Small intestine (tissue), 7 donors: ENCODE data around the gene SYP. TPM values are rescaled to one million over a fixed set of nuclear protein-coding genes. Genes with fewer than 3 reads are reported as not detected.
A peak's percentile ranks its signal among the peaks of the same experiment; 100 is the strongest.

ENCODE experiments used
- DNase-seq, 2 donors: peaks; one replicate each; pipeline versions ENCODE4 v3.0.0 to v3.0.0-alpha.2; 2013
- FAIRE-seq: peaks from 2 replicates; lab custom pipeline; 2012; peaks lifted over from hg19 to GRCh38; lab: Jason Lieb, UNC
- H3K27ac ChIP-seq, 3 donors: one replicate each; pipeline ENCODE4 v1.5.1; 2013; ENCODE audit warnings: low read length in 2 of 3, mild to moderate bottlenecking in 2 of 3, control low read depth in 1 of 3, inconsistent platforms in 1 of 3, low read depth in 1 of 3, moderate library complexity in 1 of 3
- H3K27me3 ChIP-seq, 3 donors: one replicate each; pipeline ENCODE4 v1.6.1; 2013; ENCODE audit warnings: low read length in 3 of 3, inconsistent platforms in 1 of 3; ENCODE audit not compliant: control insufficient read depth in 3 of 3, insufficient read depth in 3 of 3
- H3K36me3 ChIP-seq, 3 donors: one replicate each; pipeline ENCODE4 v1.6.1; 2013; ENCODE audit warnings: low read length in 3 of 3, inconsistent platforms in 1 of 3, low read depth in 1 of 3, mild to moderate bottlenecking in 1 of 3, moderate library complexity in 1 of 3; ENCODE audit not compliant: control insufficient read depth in 3 of 3, insufficient read depth in 2 of 3
- H3K4me1 ChIP-seq, 3 donors: one replicate each; pipeline ENCODE4 v1.6.1; 2013; ENCODE audit warnings: low read length in 2 of 3, inconsistent platforms in 1 of 3, low read depth in 1 of 3, mild to moderate bottlenecking in 1 of 3, moderate library complexity in 1 of 3; ENCODE audit not compliant: control insufficient read depth in 3 of 3, insufficient read depth in 2 of 3
- H3K4me3 ChIP-seq, 3 donors: one replicate each; pipeline ENCODE4 v1.5.1; 2013; ENCODE audit warnings: low read length in 3 of 3, control low read depth in 1 of 3, inconsistent platforms in 1 of 3, low read depth in 1 of 3, mild to moderate bottlenecking in 1 of 3, moderate library complexity in 1 of 3
- H3K9me3 ChIP-seq, 2 donors: one replicate each; pipeline ENCODE4 v1.6.1; 2013; ENCODE audit warnings: low read depth in 1 of 2, low read length in 1 of 2; ENCODE audit not compliant: control insufficient read depth in 2 of 2, insufficient read depth in 1 of 2
- WGBS, 3 donors: extraction: QIAGEN DNeasy Blood & Tissue Kit; methylation state at CpG; one replicate each; pipeline ENCODE4 v1.1.7; 2013; 5-methylcytosine and 5-hydroxymethylcytosine counted together
- polyA plus RNA-seq, 4 donors: library from polyadenylated mRNA; stranded (reverse) in 3 of 4; unstranded in 1 of 4; fragments of 200-250 nt in 3 of 4; fragments of 120-200 nt in 1 of 4; gene quantifications; one replicate each; pipeline versions ENCODE4 v1.2.1 to v1.2.3, GENCODE V29; 2013
- donor health status: healthy with polysubstance abuse.
- donor health status: control.
- donor health status: control.
- donor health status: Bipolar disorder and iron deficiency.
- donor health status: healthy.

SYP gene
- polyA plus RNA-seq, 4 donors, result 2.2 to 33.5 (median 7.0) TPM

DNA sequence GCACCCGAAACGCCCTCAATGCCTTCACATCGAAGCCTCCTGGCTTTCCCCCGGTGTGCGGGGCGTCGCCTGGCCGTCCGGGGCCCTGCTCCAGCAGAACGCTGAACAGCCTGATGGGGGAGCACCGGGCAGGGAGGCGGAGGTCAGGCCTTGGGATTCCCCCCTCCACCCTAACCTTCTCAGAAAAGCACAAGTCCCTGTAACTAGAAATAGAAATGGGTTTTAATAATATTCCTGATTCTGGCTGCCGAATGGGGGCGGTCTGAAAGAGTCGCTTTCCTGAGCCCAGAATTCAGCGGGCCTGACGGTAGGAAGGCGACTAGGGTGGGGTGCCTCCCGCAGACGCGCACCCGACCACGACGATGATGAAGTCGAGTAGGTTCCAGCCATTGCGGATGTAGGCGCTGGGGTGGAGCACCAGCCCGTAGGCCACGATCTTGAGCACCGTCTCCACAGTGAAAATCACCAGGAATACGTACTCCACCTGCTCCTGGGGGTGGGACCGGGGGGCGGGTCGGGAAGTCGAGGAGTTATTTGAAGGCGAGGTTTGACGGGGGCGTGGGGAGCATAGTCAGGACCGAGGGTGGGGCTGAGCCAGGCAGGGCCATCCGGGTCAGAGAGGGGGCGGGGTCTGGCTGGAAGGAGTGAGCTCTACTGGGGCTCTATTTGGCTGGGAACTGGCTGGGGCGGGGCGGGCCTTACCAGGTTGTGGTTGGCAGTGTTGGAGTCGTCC is 30.7 kb upstream of the SYP start:
- no peaks in the 10 kb centered on the region for H3K4me1 ChIP-seq
- no peaks in the 10 kb centered on the region for H3K9me3 ChIP-seq
- peak overlapping the region in 2 of 3 donors; percentile 51 to 88 for H3K27ac ChIP-seq
- peak overlapping the region; percentile 14 to 40 (median 21) for H3K4me3 ChIP-seq
- no peak for FAIRE-seq
- 3 to 50% (median 7%) methylated on average over 28 to 44 of the region's 44 CpGs for WGBS, 3 donors
- H3K27me3 ChIP-seq, result peaks cover 0 to 4% (median 0%) of the 10 kb centered on the region in 3 donors
- no peaks in the 10 kb centered on the region for H3K36me3 ChIP-seq
- peak; percentile 68 to 71 for DNase-seq

DNA sequence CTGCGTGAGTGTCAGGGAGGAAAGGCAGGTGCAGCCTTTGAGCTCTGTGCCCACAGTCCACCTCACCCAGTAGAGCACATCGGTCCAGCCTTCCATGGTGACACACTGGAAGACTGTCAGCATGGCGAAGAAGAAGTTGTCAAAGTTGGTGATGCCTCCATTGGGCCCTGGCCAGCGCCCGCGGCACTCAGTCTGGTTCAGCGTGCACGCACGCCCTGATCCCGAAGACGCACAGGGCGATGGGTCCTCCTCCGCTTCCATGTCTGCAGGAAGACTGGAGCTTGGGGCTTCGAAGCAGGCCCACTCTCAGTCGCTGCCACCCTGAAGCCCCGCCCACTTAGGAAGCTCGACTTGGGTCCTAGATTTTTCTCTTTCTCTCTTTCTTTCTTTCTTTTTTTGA is 28.2 kb upstream of the SYP start:
- no peaks in the 10 kb centered on the region for H3K9me3 ChIP-seq
- no peaks in the 10 kb centered on the region for H3K4me1 ChIP-seq
- no peak for DNase-seq
- H3K27me3 ChIP-seq, result no peaks in the 10 kb centered on the region
- no peak overlapping the region for H3K27ac ChIP-seq
- H3K4me3 ChIP-seq, result no peak overlapping the region
- no peak for FAIRE-seq
- H3K36me3 ChIP-seq, result no peaks in the 10 kb centered on the region
- WGBS, 3 donors, result 89 to 94% (median 91%) methylated on average over 17 of the region's 17 CpGs

DNA sequence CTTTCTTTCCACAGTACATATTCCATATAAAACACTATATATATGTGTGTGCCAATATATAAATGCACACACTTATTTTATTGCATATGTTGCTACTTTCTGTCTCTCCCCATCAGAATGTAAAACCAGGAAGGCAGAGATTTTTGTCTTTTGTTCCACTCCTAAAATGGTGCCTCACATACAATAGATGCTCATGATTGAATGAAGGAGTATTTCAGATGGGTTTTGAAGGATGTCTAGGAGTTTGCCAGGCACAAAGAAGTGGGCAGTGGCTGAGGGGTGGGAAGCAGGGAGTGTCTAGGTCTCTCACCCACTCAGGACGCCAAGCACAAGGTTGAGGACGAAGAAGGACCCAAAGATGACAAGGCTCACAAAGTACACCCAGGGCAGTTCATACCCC is 27.7 kb upstream of the SYP start:
- FAIRE-seq, result no peak
- Histone ChIP-seq H3K4me1 (no peaks in the 10 kb centered on the region), H3K9me3 (no peaks in the 10 kb centered on the region), H3K4me3 (no peak overlapping the region), H3K36me3 (no peaks in the 10 kb centered on the region), H3K27ac (no peak overlapping the region), H3K27me3 (no peaks in the 10 kb centered on the region)
- WGBS, 3 donors, result 77 to 91% (median 86%) methylated on average over 2 of the region's 2 CpGs
- no peak for DNase-seq

DNA sequence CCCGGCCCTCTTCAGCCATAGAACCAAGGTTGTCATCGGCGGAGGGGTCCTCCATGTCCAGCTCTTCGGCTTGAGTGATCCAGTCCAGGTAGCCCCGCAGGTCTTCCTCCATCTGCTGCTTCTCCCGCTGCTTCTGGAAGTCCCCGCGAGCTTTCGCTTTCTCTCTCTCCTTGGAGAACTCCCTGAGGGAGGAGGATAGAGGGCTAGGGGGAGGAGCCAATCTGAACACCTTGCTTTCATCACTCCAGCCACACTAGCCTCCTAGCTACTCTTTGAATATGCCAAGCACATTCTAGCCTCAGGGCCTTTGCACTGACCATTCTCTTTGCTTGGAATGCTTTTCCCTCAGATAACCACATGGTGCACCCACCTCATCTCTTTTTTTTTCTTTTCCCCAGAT is 27.0 kb upstream of the SYP start:
- no peaks in the 10 kb centered on the region for H3K36me3 ChIP-seq
- H3K27ac ChIP-seq, result no peak overlapping the region
- H3K4me3 ChIP-seq, result peak overlapping the region in 1 of 3 donors; percentile 22
- no peaks in the 10 kb centered on the region for H3K4me1 ChIP-seq
- H3K27me3 ChIP-seq, result no peaks in the 10 kb centered on the region
- DNase-seq, result peak in 1 of 2 donors; percentile 63
- WGBS, 3 donors, result 38 to 81% (median 59%) methylated on average over 5 to 9 of the region's 9 CpGs
- no peaks in the 10 kb centered on the region for H3K9me3 ChIP-seq
- FAIRE-seq, result no peak

DNA sequence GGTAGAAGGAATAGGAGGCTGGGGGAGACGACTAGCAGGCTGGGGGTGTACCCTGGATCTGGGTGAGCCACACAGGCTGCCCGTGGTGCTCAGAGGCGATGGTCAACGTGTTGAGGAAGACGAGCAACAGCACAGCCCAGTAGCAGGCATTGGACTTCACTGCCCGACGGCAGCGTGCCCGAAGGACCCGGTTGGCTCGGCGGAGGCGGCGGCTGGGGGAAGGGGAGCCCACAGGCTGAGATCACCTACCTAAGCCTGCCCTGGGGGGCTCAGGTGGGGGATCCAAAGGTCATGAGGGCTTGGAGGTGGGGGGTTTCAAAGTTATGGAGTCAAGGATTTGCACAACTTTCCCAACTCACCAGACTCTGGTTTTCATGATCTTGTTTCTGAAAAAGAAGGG is 25.9 kb upstream of the SYP start:
- Histone ChIP-seq H3K27ac (no peak overlapping the region), H3K9me3 (no peaks in the 10 kb centered on the region), H3K4me1 (no peaks in the 10 kb centered on the region), H3K27me3 (no peaks in the 10 kb centered on the region), H3K36me3 (no peaks in the 10 kb centered on the region), H3K4me3 (no peak overlapping the region)
- FAIRE-seq, result no peak
- DNase-seq, result no peak
- WGBS, 3 donors, result 71 to 76% (median 75%) methylated on average over 14 of the region's 14 CpGs

DNA sequence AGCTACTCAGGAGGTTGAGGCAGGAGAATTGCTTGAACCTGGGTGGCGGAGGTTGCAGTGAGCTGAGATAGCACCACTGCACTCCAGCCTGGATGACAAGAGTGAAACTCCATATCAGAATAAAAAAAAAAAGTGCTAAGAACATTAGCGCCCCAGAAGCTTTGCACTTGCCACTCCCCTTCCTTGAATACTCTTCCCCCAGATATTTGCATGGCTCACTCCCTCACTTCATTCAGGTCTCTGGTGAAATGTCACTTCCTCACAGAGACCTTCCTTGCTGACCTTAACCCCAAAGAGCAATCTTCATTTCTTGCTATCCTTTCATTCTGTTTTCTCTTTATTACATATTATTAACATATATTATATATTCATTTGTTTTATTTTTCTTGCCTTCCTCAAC is 21.9 kb upstream of the SYP start:
- H3K27me3 ChIP-seq, result no peaks in the 10 kb centered on the region
- no peaks in the 10 kb centered on the region for H3K4me1 ChIP-seq
- no peak overlapping the region for H3K27ac ChIP-seq
- H3K4me3 ChIP-seq, result no peak overlapping the region
- FAIRE-seq (no peak), DNase-seq (no peak)
- WGBS, 3 donors, result 36 to 62% (median 59%) methylated on average over 2 of the region's 2 CpGs
- no peaks in the 10 kb centered on the region for H3K36me3 ChIP-seq
- H3K9me3 ChIP-seq, result no peaks in the 10 kb centered on the region

DNA sequence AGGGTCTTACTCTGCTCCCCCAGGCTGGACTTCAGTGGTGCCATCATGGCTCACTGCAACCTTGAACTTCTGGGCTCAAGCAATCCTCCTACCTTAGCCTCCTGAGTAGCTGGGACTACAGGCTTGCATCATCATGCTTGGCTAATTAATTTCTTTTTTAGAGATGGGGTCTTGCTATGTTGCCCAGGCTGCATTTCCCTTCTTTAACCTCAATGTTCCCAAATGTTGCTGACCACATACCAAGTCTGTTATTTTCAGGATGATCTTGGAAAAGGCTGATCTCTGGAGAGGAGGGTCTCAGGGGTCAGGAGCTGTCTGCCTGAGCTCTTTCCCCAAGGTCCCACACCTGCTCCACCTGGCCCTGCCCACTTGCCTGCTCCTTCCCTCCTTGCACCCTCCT is 20.1 kb upstream of the SYP start:
- no peak for DNase-seq
- no peak for FAIRE-seq

DNA sequence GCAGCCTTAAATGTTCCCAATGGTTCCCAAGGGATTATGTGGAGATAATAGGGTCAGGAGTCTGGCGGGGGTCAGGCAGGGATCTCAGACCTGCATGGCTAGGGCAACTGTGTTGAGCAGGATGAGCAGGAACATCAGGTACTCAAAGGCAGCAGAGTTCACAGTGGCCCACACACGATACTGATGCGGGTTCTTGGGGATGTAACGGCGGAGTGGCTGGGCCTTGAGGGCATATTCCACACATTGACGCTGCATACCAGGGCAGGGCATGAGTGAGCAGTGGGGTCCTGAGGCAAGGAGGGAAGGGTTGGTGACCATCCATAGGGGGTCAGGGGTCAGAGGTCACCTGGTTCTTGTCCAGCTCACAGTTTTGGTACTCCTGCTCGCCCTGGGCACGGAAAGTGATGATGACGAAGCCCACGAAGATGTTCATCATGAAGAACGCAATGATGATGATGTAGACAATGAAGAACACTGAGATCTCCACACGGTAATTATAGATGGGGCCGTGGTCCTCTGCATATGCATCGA is 15.1 kb upstream of the SYP start:
- H3K4me3 ChIP-seq, result no peak overlapping the region
- FAIRE-seq (no peak), DNase-seq (no peak)
- no peaks in the 10 kb centered on the region for H3K36me3 ChIP-seq
- H3K27me3 ChIP-seq, result peaks cover 0 to 5% (median 0%) of the 10 kb centered on the region in 3 donors
- WGBS, 3 donors, result 77 to 87% (median 86%) methylated on average over 13 to 14 of the region's 14 CpGs
- no peak overlapping the region for H3K27ac ChIP-seq
- H3K9me3 ChIP-seq, result no peaks in the 10 kb centered on the region
- H3K4me1 ChIP-seq, result no peaks in the 10 kb centered on the region

More for the DNA sequence above, 20.1 kb upstream of the SYP start:
- H3K9me3 ChIP-seq, result no peaks in the 10 kb centered on the region
- no peak overlapping the region for H3K4me3 ChIP-seq
- H3K27ac ChIP-seq, result no peak overlapping the region
- peaks cover 0 to 3% (median 0%) of the 10 kb centered on the region in 3 donors for H3K27me3 ChIP-seq
- no peaks in the 10 kb centered on the region for H3K4me1 ChIP-seq
- no peaks in the 10 kb centered on the region for H3K36me3 ChIP-seq
